HEK293 (cell line): ENCODE measurements around the gene SHISA6.

ENCODE experiments used
- CTCF ChIA-PET: fragments of 350-600 bp; formaldehyde crosslinking; extraction: SDS; loops from one replicate; lab custom pipeline; 2021; ENCODE audit warnings: antibody characterized with exemption; lab: Yijun Ruan, JAX
- POLR2A ChIA-PET: fragments of 300-600 bp; formaldehyde crosslinking; extraction: SDS; loops from one replicate; lab custom pipeline; 2020; ENCODE audit warnings: antibody characterized with exemption, inconsistent platforms; lab: Yijun Ruan, JAX
- H3K27ac ChIP-seq: fragments of 200-500 bp; sonication (Bioruptor generic); 2 replicates; pipeline ENCODE4 v1.5.1; 2014; ENCODE audit warnings: low read depth, low read length, control low read depth, inconsistent platforms; ENCODE audit errors: extremely low read depth
- H3K36me3 ChIP-seq, 2 experiments: fragments of 200-500 bp in 1 of 2; sonication (Bioruptor generic) in 1 of 2; 1 replicate in 1 of 2; 2 replicates in 1 of 2; pipeline ENCODE4 v1.5.1; 2014 to 2017; ENCODE audit warnings: inconsistent platforms in 2 of 2, low read length in 2 of 2; ENCODE audit not compliant: control insufficient read depth in 2 of 2, insufficient read depth in 1 of 2
- H3K4me1 ChIP-seq: fragments of 200-500 bp; sonication (Bioruptor generic); 2 replicates; pipeline ENCODE4 v1.5.1; 2014; ENCODE audit warnings: mild to moderate bottlenecking, low read length, inconsistent platforms; ENCODE audit not compliant: control insufficient read depth, insufficient read depth
- H3K4me3 ChIP-seq: 2 replicates; pipeline ENCODE4 v1.5.1; 2011; ENCODE audit warnings: low read depth, mild to moderate bottlenecking, control low read depth, low read length, moderate library complexity
- H3K9me3 ChIP-seq: fragments of 200-500 bp; sonication (Bioruptor generic); 2 replicates; pipeline ENCODE4 v1.5.1; 2014; ENCODE audit warnings: low read depth, low read length, inconsistent platforms; ENCODE audit not compliant: control insufficient read depth, insufficient read depth
- FEZF1 ChIP-seq: fragments of 450-650 bp; formaldehyde crosslinking; IDR thresholded peaks from 2 replicates; pipeline ENCODE4 v1.5.1; 2016; ENCODE audit warnings: missing biosample characterization, missing genetic modification characterization
- IKZF3 ChIP-seq: fragments of 450-650 bp; IDR thresholded peaks from 2 replicates; pipeline ENCODE4 v1.5.0; 2018; ENCODE audit warnings: missing biosample characterization, mild to moderate bottlenecking, missing genetic modification characterization, moderate library complexity
- SALL2 ChIP-seq: fragments of 450-650 bp; formaldehyde crosslinking; IDR thresholded peaks from 2 replicates; pipeline ENCODE4 v1.5.0; 2017; ENCODE audit warnings: missing biosample characterization, mild to moderate bottlenecking, missing genetic modification characterization, borderline replicate concordance
- SETDB1 ChIP-seq: IDR thresholded peaks from one replicate; pipeline ENCODE4 v1.6.1; 2017; ENCODE audit warnings: mild to moderate bottlenecking, low read length, moderate library complexity, mixed read lengths; ENCODE audit not compliant: insufficient read length
- TRIM28 ChIP-seq: IDR thresholded peaks from 2 replicates; pipeline ENCODE4 v1.6.1; 2011; ENCODE audit warnings: low read length, control low read depth, borderline replicate concordance
- ZBTB17 ChIP-seq: fragments of 450-650 bp; formaldehyde crosslinking; IDR thresholded peaks from 2 replicates; pipeline ENCODE4 v1.5.1; 2016; ENCODE audit warnings: missing biosample characterization, missing genetic modification characterization
- ZBTB20 ChIP-seq: fragments of 450-650 bp; formaldehyde crosslinking; IDR thresholded peaks from 2 replicates; pipeline ENCODE4 v1.5.1; 2016; ENCODE audit warnings: missing biosample characterization, missing genetic modification characterization
- ZFP3 ChIP-seq: fragments of 450-650 bp; formaldehyde crosslinking; IDR thresholded peaks from 2 replicates; pipeline ENCODE4 v1.5.1; 2016; ENCODE audit warnings: low read depth, missing biosample characterization, missing genetic modification characterization
- ZFP37 ChIP-seq: fragments of 450-650 bp; formaldehyde crosslinking; IDR thresholded peaks from 2 replicates; pipeline ENCODE4 v1.5.1; 2016; ENCODE audit warnings: missing biosample characterization, missing genetic modification characterization
- ZNF155 ChIP-seq: fragments of 450-650 bp; formaldehyde crosslinking; IDR thresholded peaks from 2 replicates; pipeline ENCODE4 v1.5.1; 2016; ENCODE audit warnings: missing biosample characterization, missing genetic modification characterization
- ZNF175 ChIP-seq: fragments of 450-650 bp; formaldehyde crosslinking; IDR thresholded peaks from 2 replicates; pipeline ENCODE4 v1.5.1; 2016; ENCODE audit warnings: missing biosample characterization, missing genetic modification characterization
- ZNF280D ChIP-seq: fragments of 450-650 bp; formaldehyde crosslinking; IDR thresholded peaks from 2 replicates; pipeline ENCODE4 v1.5.1; 2016; ENCODE audit warnings: missing biosample characterization, missing genetic modification characterization
- ZNF404 ChIP-seq: fragments of 450-650 bp; formaldehyde crosslinking; IDR thresholded peaks from 2 replicates; pipeline ENCODE4 v1.5.1; 2017; ENCODE audit warnings: missing biosample characterization, missing genetic modification characterization
- ZNF596 ChIP-seq: fragments of 450-650 bp; IDR thresholded peaks from 2 replicates; pipeline ENCODE4 v1.5.0; 2018; ENCODE audit warnings: missing biosample characterization, mild to moderate bottlenecking, missing genetic modification characterization, moderate library complexity
- ZSCAN5A ChIP-seq: fragments of 450-650 bp; formaldehyde crosslinking; IDR thresholded peaks from 2 replicates; pipeline ENCODE4 v1.5.1; 2016; ENCODE audit warnings: missing biosample characterization, missing genetic modification characterization
- TF ChIP-seq, protein P1 (sequence below): fragments of 450-650 bp; formaldehyde crosslinking; IDR thresholded peaks from 2 replicates; pipeline ENCODE4 v1.5.0; 2017; ENCODE audit warnings: missing biosample characterization, missing genetic modification characterization, borderline replicate concordance
- TF ChIP-seq, protein P2 (sequence below): fragments of 450-650 bp; formaldehyde crosslinking; IDR thresholded peaks from 2 replicates; pipeline ENCODE4 v1.5.1; 2016; ENCODE audit warnings: missing biosample characterization, missing genetic modification characterization, borderline replicate concordance

The SHISA6 gene

DNA sequence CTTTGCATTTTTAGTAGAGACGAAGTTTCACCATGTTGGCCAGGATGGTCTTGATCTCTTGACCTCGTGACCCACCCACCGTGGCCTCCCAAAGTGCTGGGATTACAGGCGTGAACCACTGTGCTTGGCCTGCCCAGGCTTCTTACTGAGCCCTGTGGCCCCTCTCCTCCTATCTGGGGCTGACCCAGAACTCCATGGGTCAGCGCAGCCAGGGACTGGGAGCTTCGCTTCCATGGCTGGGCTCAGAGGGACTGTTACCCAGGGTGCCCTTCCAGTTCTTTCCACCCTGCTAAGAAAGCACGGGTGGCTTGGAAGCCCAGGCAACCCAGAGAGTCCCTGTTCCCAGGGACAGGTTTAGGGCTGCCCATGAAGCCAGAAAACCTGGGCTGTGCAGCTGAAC, 28.2 kb downstream of the SHISA6 start:
- POLR2A ChIA-PET, result no interaction called here
- no peak for TF ChIP-seq SALL2 (tag by site-specific recombination)
- no peak for TF ChIP-seq TRIM28
- no peak for TF ChIP-seq ZNF280D
- TF ChIP-seq ZNF155 (tag by site-specific recombination), result no peak
- no peak for TF ChIP-seq ZNF404
- TF ChIP-seq, protein P1, sequence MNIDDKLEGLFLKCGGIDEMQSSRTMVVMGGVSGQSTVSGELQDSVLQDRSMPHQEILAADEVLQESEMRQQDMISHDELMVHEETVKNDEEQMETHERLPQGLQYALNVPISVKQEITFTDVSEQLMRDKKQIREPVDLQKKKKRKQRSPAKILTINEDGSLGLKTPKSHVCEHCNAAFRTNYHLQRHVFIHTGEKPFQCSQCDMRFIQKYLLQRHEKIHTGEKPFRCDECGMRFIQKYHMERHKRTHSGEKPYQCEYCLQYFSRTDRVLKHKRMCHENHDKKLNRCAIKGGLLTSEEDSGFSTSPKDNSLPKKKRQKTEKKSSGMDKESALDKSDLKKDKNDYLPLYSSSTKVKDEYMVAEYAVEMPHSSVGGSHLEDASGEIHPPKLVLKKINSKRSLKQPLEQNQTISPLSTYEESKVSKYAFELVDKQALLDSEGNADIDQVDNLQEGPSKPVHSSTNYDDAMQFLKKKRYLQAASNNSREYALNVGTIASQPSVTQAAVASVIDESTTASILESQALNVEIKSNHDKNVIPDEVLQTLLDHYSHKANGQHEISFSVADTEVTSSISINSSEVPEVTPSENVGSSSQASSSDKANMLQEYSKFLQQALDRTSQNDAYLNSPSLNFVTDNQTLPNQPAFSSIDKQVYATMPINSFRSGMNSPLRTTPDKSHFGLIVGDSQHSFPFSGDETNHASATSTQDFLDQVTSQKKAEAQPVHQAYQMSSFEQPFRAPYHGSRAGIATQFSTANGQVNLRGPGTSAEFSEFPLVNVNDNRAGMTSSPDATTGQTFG (tag by site-specific recombination), result no peak
- no peak for TF ChIP-seq ZNF175 (tag by site-specific recombination)
- TF ChIP-seq ZBTB20 (tag by site-specific recombination), result no peak
- no peak for TF ChIP-seq FEZF1 (tag by site-specific recombination)
- TF ChIP-seq ZNF596 (tag by site-specific recombination), result no peak
- TF ChIP-seq, all 188 proteins: peak for 0
- Histone ChIP-seq H3K27ac (no peak overlapping the region), H3K4me3 (no peak overlapping the region), H3K9me3 (no peaks in the 10 kb centered on the region), H3K36me3 (no peaks in the 10 kb centered on the region), H3K4me1 (no peaks in the 10 kb centered on the region)
- CTCF ChIA-PET, result no interaction called here

GRCh38 chr17:11272191-11272590, 31.2 kb downstream of the SHISA6 start:
- Histone ChIP-seq H3K4me3 (no peak overlapping the region), H3K4me1 (no peaks in the 10 kb centered on the region), H3K36me3 (no peaks in the 10 kb centered on the region), H3K27ac (no peak overlapping the region), H3K9me3 (no peaks in the 10 kb centered on the region)
- ChIA-PET POLR2A (no interaction called here), CTCF (interaction anchor here (0.6 kb wide), 1 partner anchor 274 kb away, joined by 3 read pairs; no protein-coding TSS in a partner anchor)
- TF ChIP-seq ZFP3 (tag by site-specific recombination) (no peak), ZBTB17 (no peak), IKZF3 (tag by site-specific recombination) (no peak), ZSCAN5A (tag by site-specific recombination) (no peak)

- H3K4me1 ChIP-seq, result no peaks in the 10 kb centered on the region; the same call in 1 of the 2 replicates
- TF ChIP-seq, protein P2, sequence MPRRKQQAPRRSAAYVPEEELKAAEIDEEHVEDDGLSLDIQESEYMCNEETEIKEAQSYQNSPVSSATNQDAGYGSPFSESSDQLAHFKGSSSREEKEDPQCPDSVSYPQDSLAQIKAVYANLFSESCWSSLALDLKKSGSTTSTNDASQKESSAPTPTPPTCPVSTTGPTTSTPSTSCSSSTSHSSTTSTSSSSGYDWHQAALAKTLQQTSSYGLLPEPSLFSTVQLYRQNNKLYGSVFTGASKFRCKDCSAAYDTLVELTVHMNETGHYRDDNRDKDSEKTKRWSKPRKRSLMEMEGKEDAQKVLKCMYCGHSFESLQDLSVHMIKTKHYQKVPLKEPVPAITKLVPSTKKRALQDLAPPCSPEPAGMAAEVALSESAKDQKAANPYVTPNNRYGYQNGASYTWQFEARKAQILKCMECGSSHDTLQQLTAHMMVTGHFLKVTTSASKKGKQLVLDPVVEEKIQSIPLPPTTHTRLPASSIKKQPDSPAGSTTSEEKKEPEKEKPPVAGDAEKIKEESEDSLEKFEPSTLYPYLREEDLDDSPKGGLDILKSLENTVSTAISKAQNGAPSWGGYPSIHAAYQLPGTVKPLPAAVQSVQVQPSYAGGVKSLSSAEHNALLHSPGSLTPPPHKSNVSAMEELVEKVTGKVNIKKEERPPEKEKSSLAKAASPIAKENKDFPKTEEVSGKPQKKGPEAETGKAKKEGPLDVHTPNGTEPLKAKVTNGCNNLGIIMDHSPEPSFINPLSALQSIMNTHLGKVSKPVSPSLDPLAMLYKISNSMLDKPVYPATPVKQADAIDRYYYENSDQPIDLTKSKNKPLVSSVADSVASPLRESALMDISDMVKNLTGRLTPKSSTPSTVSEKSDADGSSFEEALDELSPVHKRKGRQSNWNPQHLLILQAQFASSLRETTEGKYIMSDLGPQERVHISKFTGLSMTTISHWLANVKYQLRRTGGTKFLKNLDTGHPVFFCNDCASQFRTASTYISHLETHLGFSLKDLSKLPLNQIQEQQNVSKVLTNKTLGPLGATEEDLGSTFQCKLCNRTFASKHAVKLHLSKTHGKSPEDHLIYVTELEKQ (tag by site-specific recombination), result no peak
- no peak for TF ChIP-seq SETDB1
- no peak for TF ChIP-seq ZNF155 (tag by site-specific recombination)
- no peak for TF ChIP-seq ZFP37 (tag by site-specific recombination)
- TF ChIP-seq IKZF3 (tag by site-specific recombination), result no peak
- CTCF ChIA-PET, result no interaction called here
Observed at GRCh38 chr17:11273596-11273995, 32.6 kb downstream of the SHISA6 start.

More at GRCh38 chr17:11273596-11273995, 32.6 kb downstream of the SHISA6 start:
- H3K27ac ChIP-seq, result no peak overlapping the region
- no peak overlapping the region for H3K4me3 ChIP-seq
- no peaks in the 10 kb centered on the region for H3K36me3 ChIP-seq
- H3K9me3 ChIP-seq, result no peaks in the 10 kb centered on the region
- POLR2A ChIA-PET, result no interaction called here
